HL-60/S4 treated with retinoic acid at 250 ng/mL for 4 days and 3 days (cell line): ENCODE results near the gene AFDN.
"Not testable (repeated sequence)": the region's sequence is repeated elsewhere in the genome, so short reads cannot be mapped to it uniquely, and the experiment has no call there.

Experiments used
- in situ Hi-C: fragments of 300-500 bp; cut with MboI; formaldehyde crosslinking; loops from 2 replicates; pipeline ENCODE4 v1.7.0; 2022; ENCODE audit warnings: low sequenced_read_pairs

Gene AFDN

GRCh38 chr6:167949121-167949684 is 122.5 kb downstream of the AFDN start:
- in situ Hi-C loops: no loop called here

DNA sequence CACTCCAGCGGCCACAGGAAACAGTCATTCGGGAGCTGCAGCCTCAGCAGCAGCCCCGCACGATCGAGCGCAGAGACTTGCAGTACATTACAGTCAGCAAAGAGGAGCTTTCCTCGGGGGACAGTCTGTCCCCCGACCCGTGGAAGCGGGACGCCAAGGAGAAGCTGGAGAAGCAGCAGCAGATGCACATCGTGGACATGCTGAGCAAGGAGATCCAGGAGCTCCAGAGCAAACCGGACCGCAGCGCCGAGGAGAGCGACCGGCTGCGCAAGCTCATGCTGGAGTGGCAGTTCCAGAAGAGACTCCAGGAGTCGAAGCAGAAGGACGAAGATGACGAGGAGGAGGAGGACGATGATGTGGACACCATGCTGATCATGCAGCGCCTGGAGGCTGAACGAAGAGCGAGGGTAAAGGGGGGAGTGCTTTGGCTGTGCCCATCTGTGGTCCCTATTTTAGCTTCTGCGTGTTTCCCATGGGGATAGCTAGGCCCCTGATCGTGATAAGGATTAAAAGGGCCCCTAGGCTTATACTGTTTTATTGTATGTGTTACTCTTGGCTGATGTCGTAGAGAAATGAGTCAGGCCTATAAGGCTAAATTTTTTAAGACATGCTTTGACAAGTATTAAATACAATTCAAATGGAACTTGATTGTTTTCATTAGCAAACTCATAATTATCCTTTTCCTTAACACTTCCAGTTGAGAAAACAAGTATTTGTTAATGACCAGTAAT is 125.2 kb downstream of the AFDN start:
- in situ Hi-C loops: no loop called here

GRCh38 chr6:167952512-167952859 is 125.8 kb downstream of the AFDN start:
- in situ Hi-C loops: no loop called here

DNA sequence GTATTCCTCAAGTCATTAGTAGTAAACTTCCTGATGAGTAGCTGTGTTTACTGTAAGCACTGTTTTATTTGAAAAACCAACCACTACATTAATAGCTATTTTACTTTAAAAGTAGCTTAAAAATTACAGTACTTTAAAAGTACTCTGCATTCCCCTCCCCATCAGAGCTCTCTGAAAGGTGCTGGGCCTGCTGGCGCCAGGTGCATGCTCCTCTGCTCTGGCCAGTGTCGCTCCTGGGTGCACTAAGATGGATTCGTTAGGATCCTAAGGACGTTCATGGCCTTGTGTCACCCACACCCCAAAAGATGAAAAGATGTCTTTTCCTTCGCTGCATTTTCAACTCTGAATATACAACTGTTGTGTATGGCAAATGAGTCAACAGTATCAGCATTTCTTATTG is 126.8 kb downstream of the AFDN start:
- in situ Hi-C loops: no loop called here

- in situ Hi-C loops: no loop called here
Observed at GRCh38 chr6:167954151-167954550, 127.4 kb downstream of the AFDN start.

GRCh38 chr6:167956491-167956890 is 129.8 kb downstream of the AFDN start:
- in situ Hi-C loops: no loop called here

DNA sequence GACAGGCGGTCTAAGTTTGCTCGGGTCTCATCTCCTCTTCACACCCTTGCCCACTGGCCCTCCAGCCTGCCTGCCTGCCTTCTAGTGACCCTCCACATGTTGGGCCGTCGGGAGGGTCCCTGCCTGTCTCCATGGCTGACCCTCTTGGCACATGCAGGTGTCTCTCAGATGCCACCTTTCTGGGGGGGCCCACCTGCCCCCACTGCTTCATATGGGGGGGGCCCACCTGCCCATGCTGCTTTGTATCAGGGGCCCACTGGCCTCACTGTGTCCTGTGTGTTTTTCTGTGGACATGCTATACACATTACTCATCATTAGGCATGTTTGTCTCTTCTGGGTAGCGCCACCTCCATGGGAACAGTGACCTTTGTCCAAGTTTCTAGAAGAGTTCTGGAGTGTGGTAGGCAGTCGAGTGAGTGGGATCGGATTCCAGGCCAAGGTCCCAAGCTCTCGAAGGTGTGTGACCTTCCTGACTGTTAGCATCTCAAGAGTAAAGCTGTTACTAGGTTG is 130.3 kb downstream of the AFDN start:
- in situ Hi-C loops: no loop called here

- in situ Hi-C loops: no loop called here
Observed at GRCh38 chr6:167957626-167958025, 130.9 kb downstream of the AFDN start.

DNA sequence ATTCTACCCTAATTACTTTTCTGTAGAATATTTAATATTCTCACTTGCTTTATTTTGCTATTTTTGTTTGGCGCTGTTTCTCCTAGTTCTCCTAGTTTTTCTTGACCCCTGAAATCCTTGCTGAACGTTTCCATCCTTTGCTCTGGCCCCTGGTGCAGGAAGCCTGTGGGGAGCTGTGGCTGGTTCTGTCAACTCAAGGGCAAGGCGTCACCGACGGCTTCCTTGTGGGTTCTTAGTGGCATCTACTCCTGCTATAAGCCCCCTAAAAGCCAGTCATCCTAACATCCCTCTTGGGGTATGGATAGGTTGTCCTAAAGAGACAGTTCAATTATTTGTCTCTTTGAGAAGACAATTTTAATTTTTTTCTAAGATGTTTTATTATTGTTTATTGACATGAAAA is 133.9 kb downstream of the AFDN start:
- in situ Hi-C loops: no loop called here

DNA sequence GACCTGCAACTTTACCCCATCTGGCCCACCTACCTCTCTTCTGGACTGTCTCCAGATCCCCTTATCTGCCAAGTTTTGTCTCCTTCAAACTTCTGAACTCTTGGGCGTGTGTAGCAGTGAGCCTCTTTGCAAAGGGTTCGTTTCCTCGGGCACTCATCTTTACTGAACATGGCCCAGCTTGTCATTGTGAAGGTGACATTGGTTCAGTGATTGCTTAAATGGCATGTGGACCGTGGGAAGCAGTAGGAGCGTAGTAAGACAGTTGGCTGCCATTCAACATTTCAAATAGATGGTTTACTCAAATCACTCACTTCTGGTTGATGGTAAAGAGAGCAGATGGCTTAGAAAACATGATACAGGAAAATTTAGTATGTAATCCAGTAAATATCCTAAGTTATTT is 136.0 kb downstream of the AFDN start:
- in situ Hi-C loops: no loop called here

GRCh38 chr6:167963589-167964057 is 136.9 kb downstream of the AFDN start:
- in situ Hi-C loops: no loop called here

GRCh38 chr6:167965592-167966539 is 139.2 kb downstream of the AFDN start:
- in situ Hi-C loops: no loop called here

GRCh38 chr6:167966540-167966905 is 139.8 kb downstream of the AFDN start:
- in situ Hi-C loops: no loop called here

- in situ Hi-C loops: no loop called here
Observed at GRCh38 chr6:167968091-167968490, 141.4 kb downstream of the AFDN start.

DNA sequence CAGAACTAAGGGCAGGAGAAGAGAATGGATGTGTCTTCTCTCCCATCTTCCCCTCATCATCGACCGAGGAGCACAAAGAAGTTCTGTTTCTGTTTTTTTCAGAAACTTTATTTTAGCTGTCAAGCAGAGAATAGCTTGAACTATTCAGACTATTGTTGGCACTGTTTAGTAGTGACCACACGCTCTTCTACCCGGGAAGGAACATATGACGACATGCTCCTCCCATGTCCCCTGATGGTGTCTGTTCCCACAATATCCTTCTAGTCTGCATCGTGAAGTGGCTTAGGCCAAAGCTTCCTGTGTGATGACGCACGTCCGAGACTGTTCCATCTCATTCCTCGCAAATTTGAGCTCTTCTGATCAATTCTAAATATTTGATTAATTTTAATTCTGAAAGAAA is 143.5 kb downstream of the AFDN start:
- in situ Hi-C loops: no loop called here

- in situ Hi-C loops: no loop called here
Observed at GRCh38 chr6:167972193-167972592, 145.5 kb downstream of the AFDN start.

GRCh38 chr6:167973148-167973885 is 146.6 kb downstream of the AFDN start:
- in situ Hi-C loops: no loop called here

GRCh38 chr6:167974640-167975344 is 148.1 kb downstream of the AFDN start:
- in situ Hi-C loops: no loop called here

GRCh38 chr6:167975458-167975857 is 148.7 kb downstream of the AFDN start:
- in situ Hi-C loops: no loop called here

- in situ Hi-C loops: not testable (repeated sequence)
Observed at GRCh38 chr6:167976116-167976657, 149.5 kb downstream of the AFDN start.
